ENCODE data around the gene FUT9.

The FUT9 gene

DNA sequence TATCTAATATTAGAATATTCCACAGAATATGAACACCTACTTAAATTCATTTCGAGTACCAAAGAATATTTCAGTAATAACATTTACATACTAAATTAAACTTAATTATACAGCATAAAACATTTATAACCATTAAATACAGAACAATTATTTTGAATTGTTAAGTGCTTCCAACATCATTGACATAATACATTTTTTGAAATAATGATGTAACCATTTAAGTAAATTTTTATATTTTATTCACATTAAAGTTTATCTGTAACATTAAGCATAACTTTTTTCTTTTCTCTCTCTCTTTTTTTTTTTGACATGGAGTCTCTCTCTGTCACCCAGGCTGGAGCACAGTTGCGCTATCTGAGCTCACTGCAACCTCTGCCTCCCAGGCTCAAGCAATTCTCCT lies 44.5 kb downstream of the FUT9 start:
- no peak overlapping the region for H3K4me3 ChIP-seq (ENCODE audit: low read length)
- H3K36me3 ChIP-seq (ENCODE audit: control insufficient read depth, low read length) = no peaks in the 10 kb centered on the region
- no peaks in the 10 kb centered on the region for H3K9me2 ChIP-seq (replicated peaks; ENCODE audit: control insufficient read depth, low read length)
- H3K4me2 ChIP-seq (ENCODE audit: low read length) = no peak overlapping the region
- H3K4me1 ChIP-seq (ENCODE audit: control insufficient read depth, low read length) = no peaks in the 10 kb centered on the region
- no peaks in the 10 kb centered on the region for H3K9me3 ChIP-seq (ENCODE audit: control insufficient read depth, insufficient read depth, low read length)
- H3K79me2 ChIP-seq (ENCODE audit: control insufficient read depth, low read length) = no peaks in the 10 kb centered on the region
- no peaks in the 10 kb centered on the region for H3F3A ChIP-seq (ENCODE audit: control insufficient read depth, insufficient read depth)
- no peak overlapping the region for H3K27ac ChIP-seq (ENCODE audit: low read depth, low read length)
- no peaks in the 10 kb centered on the region for H3K27me3 ChIP-seq (ENCODE audit: control insufficient read depth, low read length)
- TF ChIP-seq, protein P1, sequence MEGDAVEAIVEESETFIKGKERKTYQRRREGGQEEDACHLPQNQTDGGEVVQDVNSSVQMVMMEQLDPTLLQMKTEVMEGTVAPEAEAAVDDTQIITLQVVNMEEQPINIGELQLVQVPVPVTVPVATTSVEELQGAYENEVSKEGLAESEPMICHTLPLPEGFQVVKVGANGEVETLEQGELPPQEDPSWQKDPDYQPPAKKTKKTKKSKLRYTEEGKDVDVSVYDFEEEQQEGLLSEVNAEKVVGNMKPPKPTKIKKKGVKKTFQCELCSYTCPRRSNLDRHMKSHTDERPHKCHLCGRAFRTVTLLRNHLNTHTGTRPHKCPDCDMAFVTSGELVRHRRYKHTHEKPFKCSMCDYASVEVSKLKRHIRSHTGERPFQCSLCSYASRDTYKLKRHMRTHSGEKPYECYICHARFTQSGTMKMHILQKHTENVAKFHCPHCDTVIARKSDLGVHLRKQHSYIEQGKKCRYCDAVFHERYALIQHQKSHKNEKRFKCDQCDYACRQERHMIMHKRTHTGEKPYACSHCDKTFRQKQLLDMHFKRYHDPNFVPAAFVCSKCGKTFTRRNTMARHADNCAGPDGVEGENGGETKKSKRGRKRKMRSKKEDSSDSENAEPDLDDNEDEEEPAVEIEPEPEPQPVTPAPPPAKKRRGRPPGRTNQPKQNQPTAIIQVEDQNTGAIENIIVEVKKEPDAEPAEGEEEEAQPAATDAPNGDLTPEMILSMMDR (IDR thresholded peaks at IDR 0.05; ENCODE audit: low read depth, low read length, poor library complexity, severe bottlenecking) = no peak
- no peak for TF ChIP-seq EZH2phosphoT487 (IDR thresholded peaks at IDR 0.05; ENCODE audit: borderline replicate concordance, low read length)
- no peaks in the 10 kb centered on the region for H4K20me1 ChIP-seq (ENCODE audit: control insufficient read depth, insufficient read depth, low read depth, low read length)

- Histone ChIP-seq H3K27ac (ENCODE audit: low read depth, low read length) (no peak overlapping the region), H3K9me2 (replicated peaks; ENCODE audit: control insufficient read depth, low read length) (no peaks in the 10 kb centered on the region), H3K4me1 (ENCODE audit: control insufficient read depth, low read length) (no peaks in the 10 kb centered on the region), H3K79me2 (ENCODE audit: control insufficient read depth, low read length) (no peaks in the 10 kb centered on the region), H3F3A (ENCODE audit: control insufficient read depth, insufficient read depth) (no peaks in the 10 kb centered on the region), H4K20me1 (ENCODE audit: control insufficient read depth, insufficient read depth, low read depth, low read length) (no peaks in the 10 kb centered on the region), H3K4me2 (ENCODE audit: low read length) (no peak overlapping the region), H3K27me3 (ENCODE audit: control insufficient read depth, low read length) (no peaks in the 10 kb centered on the region), H3K9me3 (ENCODE audit: control insufficient read depth, insufficient read depth, low read length) (no peaks in the 10 kb centered on the region), H3K4me3 (ENCODE audit: low read length) (no peak overlapping the region), H3K36me3 (ENCODE audit: control insufficient read depth, low read length) (no peaks in the 10 kb centered on the region)
- TF ChIP-seq, protein P1 (IDR thresholded peaks at IDR 0.05; ENCODE audit: low read depth, low read length, poor library complexity, severe bottlenecking) = no peak
- TF ChIP-seq EZH2phosphoT487 (IDR thresholded peaks at IDR 0.05; ENCODE audit: borderline replicate concordance, low read length) = no peak
Measured at GRCh38 chr6:96065213-96065612, 49.4 kb downstream of the FUT9 start.

DNA sequence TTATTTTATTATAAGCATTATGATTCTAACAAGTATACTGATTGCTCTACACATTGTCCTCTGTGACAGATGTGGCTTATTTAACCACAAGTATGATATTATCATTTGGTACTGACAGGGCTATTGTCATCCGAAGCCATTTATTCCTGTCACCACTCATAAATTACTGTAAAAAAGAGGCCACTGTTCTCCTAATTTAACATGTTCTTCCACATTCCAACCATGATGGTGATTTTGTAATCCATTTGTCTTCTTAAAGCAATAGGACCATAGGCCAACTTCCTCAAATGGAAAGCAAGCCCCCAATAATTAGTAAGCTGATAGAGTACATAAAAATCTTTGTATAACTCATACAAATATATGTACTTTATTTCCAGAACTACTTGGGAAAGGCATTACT lies 50.6 kb downstream of the FUT9 start:
- Histone ChIP-seq H4K20me1 (ENCODE audit: control insufficient read depth, insufficient read depth, low read depth, low read length) (no peaks in the 10 kb centered on the region), H3K4me1 (ENCODE audit: control insufficient read depth, low read length) (no peaks in the 10 kb centered on the region), H3K9me2 (replicated peaks; ENCODE audit: control insufficient read depth, low read length) (no peaks in the 10 kb centered on the region), H3K27me3 (ENCODE audit: control insufficient read depth, low read length) (no peaks in the 10 kb centered on the region), H3K27ac (ENCODE audit: low read depth, low read length) (no peak overlapping the region), H3K9me3 (ENCODE audit: control insufficient read depth, insufficient read depth, low read length) (no peaks in the 10 kb centered on the region), H3F3A (ENCODE audit: control insufficient read depth, insufficient read depth) (no peaks in the 10 kb centered on the region), H3K79me2 (ENCODE audit: control insufficient read depth, low read length) (no peaks in the 10 kb centered on the region), H3K4me2 (ENCODE audit: low read length) (no peak overlapping the region), H3K4me3 (ENCODE audit: low read length) (no peak overlapping the region), H3K36me3 (ENCODE audit: control insufficient read depth, low read length) (no peaks in the 10 kb centered on the region)
- no peak for TF ChIP-seq EZH2phosphoT487 (IDR thresholded peaks at IDR 0.05; ENCODE audit: borderline replicate concordance, low read length)
- TF ChIP-seq, protein P1 (IDR thresholded peaks at IDR 0.05; ENCODE audit: low read depth, low read length, poor library complexity, severe bottlenecking) = no peak

DNA sequence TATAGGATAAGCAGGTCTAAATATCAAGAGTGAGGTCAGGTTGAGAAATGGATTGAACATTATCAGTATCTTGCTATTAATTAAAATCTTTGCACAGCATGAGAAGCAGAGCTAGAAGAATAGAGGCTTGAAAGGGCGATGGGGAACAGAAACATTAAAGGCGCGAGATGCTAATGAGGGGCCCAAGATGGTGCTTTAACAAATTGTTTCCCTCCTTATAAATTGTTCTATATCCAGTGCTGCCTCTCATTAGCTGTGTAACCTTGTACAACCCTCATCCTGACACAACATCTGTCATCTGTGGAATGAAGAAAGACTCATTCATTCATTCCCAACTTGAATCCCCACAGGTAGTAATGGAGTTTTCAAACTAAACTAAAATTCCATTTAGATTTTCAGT lies 57.8 kb downstream of the FUT9 start:
- H3K9me2 ChIP-seq (replicated peaks; ENCODE audit: control insufficient read depth, low read length) = no peaks in the 10 kb centered on the region
- no peak for TF ChIP-seq EZH2phosphoT487 (IDR thresholded peaks at IDR 0.05; ENCODE audit: borderline replicate concordance, low read length)
- TF ChIP-seq, protein P1 (IDR thresholded peaks at IDR 0.05; ENCODE audit: low read depth, low read length, poor library complexity, severe bottlenecking) = no peak

More for the DNA sequence above, 57.8 kb downstream of the FUT9 start:
- Histone ChIP-seq H3K9me3 (ENCODE audit: control insufficient read depth, insufficient read depth, low read length) (no peaks in the 10 kb centered on the region), H3K4me3 (ENCODE audit: low read length) (no peak overlapping the region), H3F3A (ENCODE audit: control insufficient read depth, insufficient read depth) (no peaks in the 10 kb centered on the region), H3K27ac (ENCODE audit: low read depth, low read length) (no peak overlapping the region), H3K36me3 (ENCODE audit: control insufficient read depth, low read length) (no peaks in the 10 kb centered on the region), H3K4me2 (ENCODE audit: low read length) (no peak overlapping the region), H4K20me1 (ENCODE audit: control insufficient read depth, insufficient read depth, low read depth, low read length) (no peaks in the 10 kb centered on the region), H3K4me1 (ENCODE audit: control insufficient read depth, low read length) (no peaks in the 10 kb centered on the region), H3K27me3 (ENCODE audit: control insufficient read depth, low read length) (no peaks in the 10 kb centered on the region), H3K79me2 (ENCODE audit: control insufficient read depth, low read length) (no peaks in the 10 kb centered on the region)

All from DOHH2 (cell line).